CD14-positive monocyte (primary cell): ENCODE measurements around the gene SSBP3. TPM values are rescaled to one million over a fixed set of nuclear protein-coding genes. Genes with fewer than 3 reads are reported as not detected.
A peak's percentile ranks its signal among the peaks of the same experiment; 100 is the strongest.

Experiments
- DNase-seq, 3 donors: peaks; one replicate each; pipeline ENCODE4 v3.0.0-alpha.2; 2011 to 2022
- H2AFZ ChIP-seq: 2 replicates; pipeline ENCODE4 v1.6.0; 2012; ENCODE audit warnings: mild to moderate bottlenecking, low read depth, low read length, inconsistent platforms; ENCODE audit not compliant: insufficient read depth, poor library complexity, severe bottlenecking
- H3K27ac ChIP-seq, 2 donors: 1 replicate in 1 of 2; 2 replicates in 1 of 2; pipeline ENCODE4 v1.5.1; 2012 to 2013; ENCODE audit warnings: low read length in 2 of 2, control low read depth in 1 of 2, inconsistent platforms in 1 of 2, low read depth in 1 of 2, mild to moderate bottlenecking in 1 of 2
- H3K27me3 ChIP-seq, 2 donors: one replicate each; pipeline versions ENCODE4 v1.6.0 to v1.6.1; 2011 to 2013; ENCODE audit warnings: low read length in 2 of 2; ENCODE audit not compliant: control insufficient read depth in 2 of 2, insufficient read depth in 2 of 2
- H3K36me3 ChIP-seq, 2 donors: replicated peaks in 1 of 2; 1 replicate in 1 of 2; 2 replicates in 1 of 2; pipeline versions ENCODE4 v1.5.1 to v1.6.1; 2012 to 2013; ENCODE audit warnings: low read length in 2 of 2, control low read depth in 1 of 2, inconsistent platforms in 1 of 2, mild to moderate bottlenecking in 1 of 2; ENCODE audit not compliant: insufficient read depth in 2 of 2, control insufficient read depth in 1 of 2
- H3K4me1 ChIP-seq, 2 donors: 1 replicate in 1 of 2; 2 replicates in 1 of 2; pipeline versions ENCODE4 v1.5.1 to v1.6.1; 2012 to 2013; ENCODE audit warnings: low read length in 2 of 2, control low read depth in 1 of 2, inconsistent platforms in 1 of 2, mild to moderate bottlenecking in 1 of 2, moderate library complexity in 1 of 2; ENCODE audit not compliant: insufficient read depth in 2 of 2, control insufficient read depth in 1 of 2
- H3K4me2 ChIP-seq: replicated peaks from 2 replicates; pipeline ENCODE3; 2012; ENCODE audit warnings: low read length, moderate library complexity, mild to moderate bottlenecking; ENCODE audit not compliant: poor library complexity, severe bottlenecking; ENCODE audit errors: extremely low read depth
- H3K4me3 ChIP-seq, 3 experiments: fragments of 200-600 bp in 1 of 3; sonication (generic) in 1 of 3; replicated peaks in 1 of 3; 1 replicate in 2 of 3; 2 replicates in 1 of 3; pipeline ENCODE4 v1.5.1; 2011 to 2013; ENCODE audit warnings: low read length in 3 of 3, mild to moderate bottlenecking in 3 of 3, control low read depth in 2 of 3, low read depth in 2 of 3, inconsistent platforms in 1 of 3, moderate library complexity in 1 of 3
- H3K79me2 ChIP-seq: 2 replicates; pipeline ENCODE4 v1.6.0; 2012; ENCODE audit warnings: mild to moderate bottlenecking, control low read depth, inconsistent platforms, low read length, moderate library complexity; ENCODE audit not compliant: insufficient read depth
- H3K9ac ChIP-seq: 2 replicates; pipeline ENCODE4 v1.6.0; 2017; ENCODE audit warnings: low read length, mild to moderate bottlenecking; ENCODE audit not compliant: insufficient read depth, poor library complexity, severe bottlenecking
- H3K9me3 ChIP-seq, 2 donors: replicated peaks in 1 of 2; 1 replicate in 1 of 2; 2 replicates in 1 of 2; pipeline versions ENCODE4 v1.5.1 to v1.6.1; 2012 to 2013; ENCODE audit warnings: low read length in 2 of 2, control low read depth in 1 of 2; ENCODE audit not compliant: control insufficient read depth in 1 of 2, insufficient read depth in 1 of 2
- H4K20me1 ChIP-seq: 2 replicates; pipeline ENCODE4 v1.6.0; 2012; ENCODE audit warnings: mild to moderate bottlenecking, low read length, control low read depth, moderate library complexity; ENCODE audit not compliant: insufficient read depth
- H3K27ac Mint-ChIP-seq, 7 donors: one replicate each; pipeline ENCODE4 v1.8.0; 2020; ENCODE audit warnings: mild to moderate bottlenecking in 7 of 7, mixed read lengths in 7 of 7, moderate library complexity in 6 of 7, inconsistent platforms in 2 of 7
- H3K27me3 Mint-ChIP-seq, 3 donors: one replicate each; pipeline ENCODE4 v1.8.0; 2021 to 2022; ENCODE audit warnings: low read depth in 3 of 3, mild to moderate bottlenecking in 3 of 3, mixed read lengths in 3 of 3, moderate library complexity in 3 of 3, inconsistent platforms in 1 of 3
- H3K36me3 Mint-ChIP-seq, 2 donors: one replicate each; pipeline ENCODE4 v1.8.0; 2020; ENCODE audit warnings: mixed read lengths in 2 of 2, inconsistent platforms in 1 of 2, mild to moderate bottlenecking in 1 of 2
- H3K4me1 Mint-ChIP-seq: one replicate; pipeline ENCODE4 v1.8.0; 2020; ENCODE audit warnings: mild to moderate bottlenecking, mixed read lengths
- H3K4me3 Mint-ChIP-seq, 2 donors: one replicate each; pipeline ENCODE4 v1.8.0; 2020; ENCODE audit warnings: mild to moderate bottlenecking in 2 of 2, mixed read lengths in 2 of 2, moderate library complexity in 1 of 2
- H3K9me3 Mint-ChIP-seq, 7 donors: one replicate each; pipeline ENCODE4 v1.8.0; 2020 to 2022; ENCODE audit warnings: mixed read lengths in 7 of 7, mild to moderate bottlenecking in 6 of 7, moderate library complexity in 6 of 7, inconsistent platforms in 2 of 7
- CTCF ChIP-seq: fragments of 200-600 bp; IDR thresholded peaks from one replicate; pipeline ENCODE4 v1.8.0; 2022; ENCODE audit warnings: antibody characterized with exemption, mild to moderate bottlenecking
- WGBS: methylation state at CpG from one replicate; pipeline ENCODE4 v1.1.5; 2013; ENCODE audit warnings: missing lambda C conversion rate; ENCODE audit not compliant: insufficient coverage; 5-methylcytosine and 5-hydroxymethylcytosine counted together
- intact Hi-C, 2 donors: fragments of 100-400 bp; cut with micrococcal nuclease; formaldehyde crosslinking; loops; one replicate each; pipeline versions ENCODE4 v1.15.0 to v1.15.1; 2023
- polyA plus RNA-seq, 3 donors: library from polyadenylated mRNA; depleted of rRNA in 1 of 3; unstranded in 2 of 3; stranded (reverse) in 1 of 3; fragments of 300-500 nt in 2 of 3; fragments of >200 nt in 1 of 3; fragmentation: Illumina TruSeq in 2 of 3; gene quantifications; 1 replicate in 2 of 3; 2 replicates in 1 of 3; pipeline ENCODE4 v1.2.3, GENCODE V29; 2012 to 2021

The SSBP3 gene
- polyA plus RNA-seq, 3 donors = 4.1 to 30.7 (median 4.3) TPM

- Histone ChIP-seq H3K9ac (no peak overlapping the region), H3K9me3 (no peaks in the 10 kb centered on the region), H3K4me3 (no peak overlapping the region), H2AFZ (no peak overlapping the region), H3K36me3 (no peaks in the 10 kb centered on the region), H3K79me2 (no peaks in the 10 kb centered on the region), H4K20me1 (no peaks in the 10 kb centered on the region), H3K4me2 (no peak overlapping the region), H3K4me1 (peaks cover 27 to 46% of the 10 kb centered on the region in 2 donors), H3K27ac (no peak overlapping the region), H3K27me3 (no peaks in the 10 kb centered on the region)
- Mint-ChIP-seq H3K4me3 (no peak overlapping the region), H3K4me1 (peaks cover 40% of the 10 kb centered on the region), H3K27ac (peak overlapping the region in 2 of 7 donors; percentile 16 to 54), H3K36me3 (peaks cover 32 to 50% of the 10 kb centered on the region in 2 donors), H3K9me3 (no peaks in the 10 kb centered on the region), H3K27me3 (peaks cover 0 to 5% (median 0%) of the 10 kb centered on the region in 3 donors)
- no peak for TF ChIP-seq CTCF
- DNase-seq = no peak
- 97% methylated on average over 13 of the region's 13 CpGs for WGBS
- intact Hi-C loops = loop anchor here in 1 of 2 donors (10.0 kb wide), 1 partner anchor 176 kb away; the partner anchor contains the start of gene SSBP3
Measured at GRCh38 chr1:54228638-54229079, 177.5 kb downstream of the SSBP3 start.

GRCh38 chr1:54227891-54228310 is 178.3 kb downstream of the SSBP3 start:
- Histone ChIP-seq H3K4me3 (no peak overlapping the region), H4K20me1 (no peaks in the 10 kb centered on the region), H3K27ac (peak overlapping the region in 1 of 2 donors; percentile 69), H3K9ac (peak overlapping the region; percentile 32), H3K27me3 (no peaks in the 10 kb centered on the region), H3K36me3 (no peaks in the 10 kb centered on the region), H3K4me1 (peaks cover 27 to 46% of the 10 kb centered on the region in 2 donors), H3K4me2 (no peak overlapping the region), H2AFZ (no peak overlapping the region), H3K9me3 (no peaks in the 10 kb centered on the region), H3K79me2 (no peaks in the 10 kb centered on the region)
- Mint-ChIP-seq H3K9me3 (no peaks in the 10 kb centered on the region), H3K36me3 (peaks cover 32 to 48% of the 10 kb centered on the region in 2 donors), H3K4me1 (peaks cover 40% of the 10 kb centered on the region), H3K4me3 (no peak overlapping the region), H3K27me3 (peaks cover 0 to 5% (median 0%) of the 10 kb centered on the region in 3 donors), H3K27ac (peak overlapping the region in 6 of 7 donors; percentile 14 to 90 (median 82))
- DNase-seq = peak; percentile 43 to 51 (median 48)
- intact Hi-C loops = loop anchor here in 1 of 2 donors (10.0 kb wide), 1 partner anchor 177 kb away; the partner anchor contains the start of gene SSBP3
- peak; percentile 14 for TF ChIP-seq CTCF
- 35% methylated on average over 14 of the region's 17 CpGs for WGBS
